HepG2 (cell line): ENCODE data around the gene KLHL36. TPM values are rescaled to one million over a fixed set of nuclear protein-coding genes. Genes with fewer than 3 reads are reported as not detected.

Experiments
- BATF2 ChIP-seq: sonication (generic); formaldehyde crosslinking; IDR thresholded peaks from 2 replicates; pipeline ENCODE4 v1.8.0; 2022; ENCODE audit warnings: mild to moderate bottlenecking, missing genetic modification reagents, moderate library complexity
- BCL6 ChIP-seq: IDR thresholded peaks from 2 replicates; pipeline ENCODE4 v1.6.1; 2016; ENCODE audit warnings: missing genetic modification reagents, missing compliant biosample characterization
- HES4 ChIP-seq: sonication (generic); formaldehyde crosslinking; IDR thresholded peaks from 2 replicates; pipeline ENCODE4 v1.9.0; 2021; ENCODE audit warnings: mild to moderate bottlenecking, missing genetic modification reagents, borderline replicate concordance
- HIVEP1 ChIP-seq: sonication (generic); formaldehyde crosslinking; IDR thresholded peaks from 2 replicates; pipeline ENCODE4 v1.4.0; 2020; ENCODE audit warnings: mild to moderate bottlenecking, missing genetic modification reagents
- MED8 ChIP-seq: sonication (generic); formaldehyde crosslinking; IDR thresholded peaks from 2 replicates; pipeline ENCODE4 v1.8.1; 2023; ENCODE audit warnings: mild to moderate bottlenecking, missing genetic modification reagents; ENCODE audit not compliant: insufficient replicate concordance
- NCOA2 ChIP-seq: sonication (generic); formaldehyde crosslinking; IDR thresholded peaks from 2 replicates; pipeline ENCODE4 v1.8.0; 2022; ENCODE audit warnings: inconsistent platforms
- NR1H2 ChIP-seq: sonication (generic); formaldehyde crosslinking; IDR thresholded peaks from 2 replicates; pipeline ENCODE4 v1.8.1; 2022; ENCODE audit warnings: low read depth, missing genetic modification reagents, borderline replicate concordance
- TAF1 ChIP-seq: sonication (generic); formaldehyde crosslinking; IDR thresholded peaks from 2 replicates; pipeline ENCODE4 v1.4.0; 2020; ENCODE audit warnings: missing genetic modification reagents
- ZNF292 ChIP-seq: sonication (generic); formaldehyde crosslinking; IDR thresholded peaks from 2 replicates; pipeline ENCODE4 v1.8.1; 2022; ENCODE audit warnings: mild to moderate bottlenecking, low read depth, missing genetic modification reagents, borderline replicate concordance
- ZNF33A ChIP-seq: sonication (generic); formaldehyde crosslinking; IDR thresholded peaks from 2 replicates; pipeline ENCODE4 v1.5.1; 2020; ENCODE audit warnings: missing genetic modification reagents, mild to moderate bottlenecking, moderate library complexity, borderline replicate concordance
- ZNF441 ChIP-seq: sonication (generic); formaldehyde crosslinking; IDR thresholded peaks from 2 replicates; pipeline ENCODE4 v1.7.0; 2021; ENCODE audit warnings: missing genetic modification reagents, borderline replicate concordance
- ZNF558 ChIP-seq: sonication (generic); formaldehyde crosslinking; IDR thresholded peaks from 2 replicates; pipeline ENCODE4 v1.9.0; 2022; ENCODE audit warnings: mild to moderate bottlenecking, missing genetic modification reagents, borderline replicate concordance
- ZNF569 ChIP-seq: sonication (generic); formaldehyde crosslinking; IDR thresholded peaks from 2 replicates; pipeline ENCODE4 v1.5.0; 2020; ENCODE audit warnings: mild to moderate bottlenecking, missing genetic modification reagents, moderate library complexity, borderline replicate concordance
- ZNF589 ChIP-seq: sonication (generic); formaldehyde crosslinking; conservative IDR thresholded peaks from 2 replicates; pipeline ENCODE4 v1.8.0; 2022; ENCODE audit warnings: mild to moderate bottlenecking, moderate library complexity, missing genetic modification reagents
- ZNF609 ChIP-seq: sonication (generic); formaldehyde crosslinking; IDR thresholded peaks from 2 replicates; pipeline ENCODE4 v1.4.0; 2020; ENCODE audit warnings: mild to moderate bottlenecking, missing genetic modification reagents, borderline replicate concordance
- ZNF670 ChIP-seq: sonication (generic); formaldehyde crosslinking; IDR thresholded peaks from 2 replicates; pipeline ENCODE4 v1.8.0; 2022; ENCODE audit warnings: mild to moderate bottlenecking, missing genetic modification reagents, borderline replicate concordance
- ZNF770 ChIP-seq: sonication (generic); formaldehyde crosslinking; IDR thresholded peaks from 2 replicates; pipeline ENCODE4 v1.5.0; 2020; ENCODE audit warnings: mild to moderate bottlenecking, missing genetic modification reagents
- ZNF777 ChIP-seq: sonication (generic); formaldehyde crosslinking; IDR thresholded peaks from 2 replicates; pipeline ENCODE4 v1.4.0; 2020; ENCODE audit warnings: missing genetic modification reagents
- ZNF788 ChIP-seq: sonication (generic); formaldehyde crosslinking; IDR thresholded peaks from 2 replicates; pipeline ENCODE4 v1.5.0; 2020; ENCODE audit warnings: mild to moderate bottlenecking, missing genetic modification reagents, borderline replicate concordance
- ZSCAN30 ChIP-seq: sonication (generic); formaldehyde crosslinking; IDR thresholded peaks from 2 replicates; pipeline ENCODE4 v1.5.0; 2020; ENCODE audit warnings: mild to moderate bottlenecking, missing genetic modification reagents
- polyA plus RNA-seq, 8 experiments: library from polyadenylated mRNA; depleted of rRNA in 3 of 8; stranded (reverse) in 7 of 8; unstranded in 1 of 8; fragments of >200 nt; fragmentation: Illumina TruSeq in 4 of 8; extraction: Trizol in 4 of 8; gene quantifications; 2 replicates each; pipeline versions ENCODE4 v1.2.1 to v1.2.3, GENCODE V29; 2011 to 2016; ENCODE audit warnings: low read depth in 4 of 8, missing spikeins in 1 of 8, mixed read lengths in 1 of 8; ENCODE audit not compliant: insufficient read depth in 1 of 8
- total RNA-seq, 5 experiments: library from RNA; depleted of rRNA; stranded (reverse); fragments of >200 nt; fragmentation: Illumina TruSeq; extraction: Trizol; gene quantifications; 2 replicates each; pipeline ENCODE4 v1.2.3, GENCODE V29; 2016; ENCODE audit warnings: low read depth in 1 of 5

The KLHL36 gene
- total and polyA plus RNA-seq, 2 of the 13 experiments (the other 11 are each of a cell fraction or from before 2014, with no cell fraction given): 24.3 to 26.0 TPM

- no peak; the same call in 1 of the 2 replicates for TF ChIP-seq ZNF441 (CRISPR knock-in tag)
- TF ChIP-seq BATF2 (CRISPR knock-in tag): 0 out of 2 replicates have a peak, but pooled peaks have one; percentile 34
- TF ChIP-seq HES4 (CRISPR knock-in tag): peak; percentile 43; the same call in 1 of the 2 replicates
- TF ChIP-seq ZNF569 (CRISPR knock-in tag): no peak
- 0 out of 2 replicates have a peak, but pooled peaks have one; percentile 68 for TF ChIP-seq ZSCAN30
- TF ChIP-seq NCOA2 (CRISPR knock-in tag): peak; percentile 38; the same call in 1 of the 2 replicates
- TF ChIP-seq MED8 (CRISPR knock-in tag): peak; percentile 80
- TF ChIP-seq ZNF33A (CRISPR knock-in tag): no peak
- peak; percentile 91 for TF ChIP-seq ZNF670 (CRISPR knock-in tag)
- no peak for TF ChIP-seq ZNF558 (CRISPR knock-in tag)
- peak; percentile 83 for TF ChIP-seq ZNF589 (CRISPR knock-in tag)
- TF ChIP-seq ZNF609 (CRISPR knock-in tag): peak; percentile 65
- no peak; the same call in 1 of the 2 replicates for TF ChIP-seq HIVEP1 (CRISPR knock-in tag)
- TF ChIP-seq TAF1 (CRISPR knock-in tag): peak; percentile 86
- TF ChIP-seq ZNF292 (CRISPR knock-in tag): no peak
- TF ChIP-seq BCL6 (CRISPR knock-in tag): 0 out of 2 replicates have a peak, but pooled peaks have one; percentile 25
- 0 out of 2 replicates have a peak, but pooled peaks have one; percentile 11 for TF ChIP-seq ZNF770 (CRISPR knock-in tag)
- no peak for TF ChIP-seq NR1H2 (CRISPR knock-in tag)
- TF ChIP-seq ZNF788 (CRISPR knock-in tag): peak; percentile 90; the same call in 1 of the 2 replicates
- peak; percentile 51; the same call in 1 of the 2 replicates for TF ChIP-seq ZNF777 (CRISPR knock-in tag)
Observed at GRCh38 chr16:84699712-84700445, 51.6 kb downstream of the KLHL36 start, which contains the start of gene USP10 (continued).
